GM12865 (cell line): ENCODE measurements around the gene KRTAP10-3.
A peak's percentile ranks its signal among the peaks of the same experiment; 100 is the strongest.
"Not testable (repeated sequence)": the region's sequence is repeated elsewhere in the genome, so short reads cannot be mapped to it uniquely, and the experiment has no call there.

ENCODE experiments used
- DNase-seq: peaks from one replicate; pipeline ENCODE4 v3.0.0; 2010; ENCODE audit warnings: low read depth
- H3K4me3 ChIP-seq: 2 replicates; pipeline ENCODE4 v1.5.1; 2011; ENCODE audit warnings: mild to moderate bottlenecking, low read depth, low read length, control low read depth
- CTCF ChIP-seq: IDR thresholded peaks from 2 replicates; pipeline ENCODE4 v1.5.1; 2011; ENCODE audit warnings: low read length, control low read depth, low read depth, inconsistent platforms; ENCODE audit not compliant: insufficient read depth; ENCODE audit errors: missing control alignments

Gene KRTAP10-3

GRCh38 chr21:44583800-44584147 lies 25.2 kb upstream of the KRTAP10-3 start:
- DNase-seq: peak; percentile 17
- no peak for TF ChIP-seq CTCF
- H3K4me3 ChIP-seq: no peak overlapping the region

- no peak overlapping the region for H3K4me3 ChIP-seq
- DNase-seq: no peak
- TF ChIP-seq CTCF: no peak
Measured at GRCh38 chr21:44583089-44583799, 24.6 kb upstream of the KRTAP10-3 start.

- no peak for DNase-seq
- no peak overlapping the region for H3K4me3 ChIP-seq
- no peak for TF ChIP-seq CTCF
Measured at GRCh38 chr21:44582055-44582454, 23.5 kb upstream of the KRTAP10-3 start.

- TF ChIP-seq CTCF: no peak
- H3K4me3 ChIP-seq: no peak overlapping the region
- no peak for DNase-seq
Measured at GRCh38 chr21:44581158-44581557, 22.6 kb upstream of the KRTAP10-3 start.

GRCh38 chr21:44580231-44580821 lies 21.7 kb upstream of the KRTAP10-3 start, which contains the start of gene KRTAP10-5:
TSS of gene KRTAP10-5 (minus strand) at chr21:44580604. CDS start at chr21:44580578, 26 bp downstream.
- H3K4me3 ChIP-seq, DNase-seq: not testable (repeated sequence)

- no peak overlapping the region for H3K4me3 ChIP-seq
- no peak for TF ChIP-seq CTCF
- DNase-seq: no peak
Measured at GRCh38 chr21:44579833-44580144, 21.2 kb upstream of the KRTAP10-3 start.

GRCh38 chr21:44579056-44579832 lies 20.6 kb upstream of the KRTAP10-3 start:
- no peak overlapping the region for H3K4me3 ChIP-seq
- no peak for DNase-seq
- TF ChIP-seq CTCF: no peak
